ENCODE results near the gene MRPL14. TPM values are rescaled to one million over a fixed set of nuclear protein-coding genes. Genes with fewer than 3 reads are reported as not detected.
A peak's percentile ranks its signal among the peaks of the same experiment; 100 is the strongest.
"Not testable (repeated sequence)": the region's sequence is repeated elsewhere in the genome, so short reads cannot be mapped to it uniquely, and the experiment has no call there.

The MRPL14 gene
- total and polyA plus RNA-seq, 12 donors, result 22.0 to 94.6 (median 49.3) TPM

DNA sequence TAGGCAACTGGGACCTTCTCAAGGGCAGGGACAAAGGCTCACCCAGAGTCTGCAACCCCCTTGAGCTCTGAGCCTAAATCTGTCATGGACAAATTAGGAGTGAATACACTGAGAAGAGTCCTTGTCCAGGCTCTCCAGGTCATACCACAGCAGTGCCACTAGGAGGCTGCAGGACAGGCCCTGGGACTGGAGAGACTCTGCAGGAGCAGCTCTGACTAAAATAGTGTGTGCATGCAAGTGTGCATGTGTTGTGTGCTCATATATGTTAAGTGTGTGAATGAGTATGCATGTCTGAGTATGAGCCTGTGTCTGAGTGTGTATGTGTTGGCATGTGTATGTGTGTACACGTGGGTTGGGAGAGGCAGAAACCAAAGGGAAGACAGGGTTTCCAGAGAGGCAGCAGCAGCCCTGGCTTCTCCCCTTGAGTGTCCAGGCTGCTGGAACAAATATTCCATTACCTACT lies 27.1 kb downstream of the MRPL14 start:
- TF ChIP-seq, protein P1, sequence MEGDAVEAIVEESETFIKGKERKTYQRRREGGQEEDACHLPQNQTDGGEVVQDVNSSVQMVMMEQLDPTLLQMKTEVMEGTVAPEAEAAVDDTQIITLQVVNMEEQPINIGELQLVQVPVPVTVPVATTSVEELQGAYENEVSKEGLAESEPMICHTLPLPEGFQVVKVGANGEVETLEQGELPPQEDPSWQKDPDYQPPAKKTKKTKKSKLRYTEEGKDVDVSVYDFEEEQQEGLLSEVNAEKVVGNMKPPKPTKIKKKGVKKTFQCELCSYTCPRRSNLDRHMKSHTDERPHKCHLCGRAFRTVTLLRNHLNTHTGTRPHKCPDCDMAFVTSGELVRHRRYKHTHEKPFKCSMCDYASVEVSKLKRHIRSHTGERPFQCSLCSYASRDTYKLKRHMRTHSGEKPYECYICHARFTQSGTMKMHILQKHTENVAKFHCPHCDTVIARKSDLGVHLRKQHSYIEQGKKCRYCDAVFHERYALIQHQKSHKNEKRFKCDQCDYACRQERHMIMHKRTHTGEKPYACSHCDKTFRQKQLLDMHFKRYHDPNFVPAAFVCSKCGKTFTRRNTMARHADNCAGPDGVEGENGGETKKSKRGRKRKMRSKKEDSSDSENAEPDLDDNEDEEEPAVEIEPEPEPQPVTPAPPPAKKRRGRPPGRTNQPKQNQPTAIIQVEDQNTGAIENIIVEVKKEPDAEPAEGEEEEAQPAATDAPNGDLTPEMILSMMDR (IDR thresholded peaks at IDR 0.05), result peak; percentile 54 to 64 (median 60)
- no peak for TF ChIP-seq POLR2A (IDR thresholded peaks at IDR 0.05)
- no peak overlapping the region for H3K27ac ChIP-seq
- peaks cover 2 to 8% of the 10 kb centered on the region in 2 donors for H3K4me1 ChIP-seq (replicated peaks in 1 of 2)
- no peaks in the 10 kb centered on the region for H3K27me3 ChIP-seq
- peaks cover 0 to 11% of the 10 kb centered on the region in 2 donors for H3K36me3 ChIP-seq (replicated peaks in 1 of 2)
- intact Hi-C loops (cut with DNase I), result loop anchor here in 1 of 2 donors (10.0 kb wide), 2 partner anchors 135 to 235 kb away; no protein-coding TSS in a partner anchor
- peak in 4 of 7 donors; percentile 48 to 70 (median 61) for DNase-seq
- 31 to 50% (median 42%) methylated on average over 1 of the region's 1 CpG for WGBS, 4 donors
- no peaks in the 10 kb centered on the region for H3K9me3 ChIP-seq (replicated peaks in 1 of 3)
- no peak overlapping the region for H3K4me3 ChIP-seq

DNA sequence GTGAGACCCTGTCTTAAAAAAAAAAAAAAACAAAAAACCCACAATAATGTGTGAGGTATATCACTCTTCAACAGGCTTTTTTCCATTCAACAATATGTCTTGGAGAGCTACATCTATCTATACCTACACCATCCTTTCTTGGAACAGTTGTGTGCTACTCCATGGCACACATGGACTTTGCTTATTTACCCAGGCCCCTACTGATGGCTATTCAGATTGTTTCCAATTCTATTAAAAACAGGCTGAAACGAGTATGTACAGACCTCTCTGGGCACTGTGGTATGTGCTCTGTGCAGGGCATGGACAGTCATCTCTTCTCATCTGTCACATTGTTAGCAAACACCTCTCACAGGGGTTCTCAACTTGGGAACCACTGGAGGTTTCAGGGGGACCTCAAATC lies 28.1 kb downstream of the MRPL14 start:
- Histone ChIP-seq H3K36me3 (replicated peaks in 1 of 2) (peaks cover 0 to 4% of the 10 kb centered on the region in 2 donors), H3K9me3 (replicated peaks in 1 of 3) (no peaks in the 10 kb centered on the region), H3K4me3 (no peak overlapping the region), H3K4me1 (replicated peaks in 1 of 2) (no peaks in the 10 kb centered on the region), H3K27me3 (no peaks in the 10 kb centered on the region), H3K27ac (no peak overlapping the region)
- 43 to 56% (median 47%) methylated on average over 1 of the region's 1 CpG for WGBS, 4 donors
- TF ChIP-seq, protein P1 (IDR thresholded peaks at IDR 0.05), result no peak
- TF ChIP-seq POLR2A (IDR thresholded peaks at IDR 0.05), result no peak
- intact Hi-C loops (cut with DNase I), result loop anchor here (2.0 to 10.0 kb wide), 3 partner anchors 54 to 238 kb away; no protein-coding TSS in a partner anchor
- DNase-seq, result no peak

GRCh38 chr6:44097782-44098317 lies 29.4 kb downstream of the MRPL14 start:
- WGBS, 4 donors, result 38 to 97% (median 91%) methylated on average over 2 of the region's 2 CpGs

DNA sequence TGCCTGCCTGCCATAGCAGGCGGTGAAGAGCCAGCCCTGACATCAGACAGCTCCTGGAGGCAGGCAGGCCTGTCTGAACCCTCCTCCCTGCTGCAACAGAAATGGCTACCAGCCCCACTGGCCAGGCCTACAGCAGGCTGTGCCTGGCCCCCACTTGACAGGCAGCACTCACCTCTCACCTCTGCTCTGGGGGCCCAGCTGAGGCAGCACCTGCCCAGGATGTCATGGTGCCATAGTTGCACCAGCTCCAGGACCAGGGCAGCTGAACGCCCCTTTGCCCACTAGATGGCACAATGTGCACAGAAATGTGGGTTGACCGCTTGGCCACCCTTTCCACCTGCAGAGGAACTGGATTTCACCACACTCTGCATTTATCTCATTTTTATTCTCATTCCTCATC lies 30.6 kb downstream of the MRPL14 start:
- TF ChIP-seq, protein P1 (IDR thresholded peaks at IDR 0.05), result peak; percentile 59 to 95 (median 90)
- TF ChIP-seq POLR2A (IDR thresholded peaks at IDR 0.05), result no peak
- intact Hi-C loops (cut with DNase I), result loop anchor here in 1 of 2 donors (2.0 to 10.0 kb wide), 3 partner anchors 54 to 241 kb away; no protein-coding TSS in a partner anchor
- DNase-seq, result peak; percentile 82 to 92 (median 83)
- Histone ChIP-seq H3K9me3 (replicated peaks in 1 of 3) (no peaks in the 10 kb centered on the region), H3K4me3 (no peak overlapping the region), H3K4me1 (replicated peaks in 1 of 2) (no peaks in the 10 kb centered on the region), H3K27ac (no peak overlapping the region), H3K27me3 (no peaks in the 10 kb centered on the region), H3K36me3 (replicated peaks in 1 of 2) (no peaks in the 10 kb centered on the region)
- WGBS, 4 donors, result 8 to 43% (median 22%) methylated on average over 2 to 3 of the region's 3 CpGs

More at GRCh38 chr6:44097782-44098317, 29.4 kb downstream of the MRPL14 start:
- H3K36me3 ChIP-seq (replicated peaks in 1 of 2), result no peaks in the 10 kb centered on the region
- H3K4me3 ChIP-seq, result no peak overlapping the region
- H3K4me1 ChIP-seq (replicated peaks in 1 of 2), result no peaks in the 10 kb centered on the region
- no peak overlapping the region for H3K27ac ChIP-seq
- intact Hi-C loops (cut with DNase I), result loop anchor here (2.0 to 10.0 kb wide), 4 partner anchors 53 to 239 kb away; no protein-coding TSS in a partner anchor
- H3K27me3 ChIP-seq, result no peaks in the 10 kb centered on the region
- TF ChIP-seq, protein P1 (IDR thresholded peaks at IDR 0.05), result no peak
- no peak for TF ChIP-seq POLR2A (IDR thresholded peaks at IDR 0.05)
- H3K9me3 ChIP-seq (replicated peaks in 1 of 3), result no peaks in the 10 kb centered on the region
- DNase-seq, result no peak

GRCh38 chr6:44095243-44095623 lies 32.0 kb downstream of the MRPL14 start:
- H3K27me3 ChIP-seq; H3K9me3 ChIP-seq (replicated peaks in 1 of 3); H3K27ac ChIP-seq; H3K4me3 ChIP-seq; DNase-seq; H3K36me3 ChIP-seq (replicated peaks in 1 of 2); H3K4me1 ChIP-seq (replicated peaks in 1 of 2): not testable (repeated sequence)
- 83 to 93% (median 88%) methylated on average over 5 to 6 of the region's 6 CpGs for WGBS, 4 donors
- intact Hi-C loops (cut with DNase I), result loop anchor here in 1 of 2 donors (5.0 to 10.0 kb wide), 2 partner anchors 140 to 242 kb away; no protein-coding TSS in a partner anchor

All from adrenal gland (tissue), 12 donors.